Thoracic aorta (tissue), 2 donors: ENCODE measurements around the gene SEC24C. TPM values are rescaled to one million over a fixed set of nuclear protein-coding genes. Genes with fewer than 3 reads are reported as not detected.

Experiments used
- ATAC-seq: fragments of 150-250 bp; one replicate; pipeline ENCODE4 v1.8.0; 2017; ENCODE audit warnings: low read depth; ENCODE audit not compliant: insufficient number of reproducible peaks, low FRiP score
- DNase-seq: peaks from one replicate; pipeline ENCODE4 v3.0.0-alpha.2; 2020; ENCODE audit warnings: low spot score
- H3K27ac ChIP-seq, 2 donors: fragments of 200-600 bp; sonication (generic); 1 replicate in 1 of 2; 2 replicates in 1 of 2; pipeline ENCODE4 v1.5.1; 2016; ENCODE audit warnings: mild to moderate bottlenecking in 2 of 2, moderate library complexity in 2 of 2
- H3K27me3 ChIP-seq: fragments of 200-600 bp; sonication (generic); replicated peaks from 2 replicates; pipeline ENCODE4 v1.6.0; 2016; ENCODE audit warnings: mild to moderate bottlenecking; ENCODE audit not compliant: insufficient read depth
- H3K36me3 ChIP-seq: fragments of 200-600 bp; sonication (generic); one replicate; pipeline ENCODE4 v1.5.1; 2016
- H3K4me1 ChIP-seq, 2 donors: fragments of 200-600 bp; sonication (generic); 1 replicate in 1 of 2; 2 replicates in 1 of 2; pipeline versions ENCODE4 v1.5.1 to v1.6.0; 2016; ENCODE audit warnings: low read depth in 2 of 2, mild to moderate bottlenecking in 1 of 2; ENCODE audit not compliant: control insufficient read depth in 1 of 2
- H3K4me3 ChIP-seq: fragments of 200-600 bp; sonication (generic); 2 replicates; pipeline ENCODE4 v1.5.1; 2016; ENCODE audit warnings: mild to moderate bottlenecking
- H3K9me3 ChIP-seq: fragments of 200-600 bp; sonication (generic); 2 replicates; pipeline ENCODE4 v1.5.1; 2016
- CTCF ChIP-seq: fragments of 200-600 bp; sonication (generic); IDR thresholded peaks from one replicate; pipeline ENCODE4 v1.5.1; 2019; ENCODE audit warnings: antibody characterized with exemption
- total RNA-seq, 2 donors: library from RNA; depleted of rRNA; stranded (reverse); fragments of >200 nt; gene quantifications; one replicate each; pipeline versions ENCODE4 v1.1.0 to v1.2.3, GENCODE V29; 2016

SEC24C gene
- total RNA-seq, 2 donors from 2014 or later, result 55.7 to 80.1 TPM

- no peak for ATAC-seq
- no peak overlapping the region for H3K27ac ChIP-seq
- H3K36me3 ChIP-seq, result peaks cover 52% of the 10 kb centered on the region
- H3K4me3 ChIP-seq, result no peak overlapping the region
- no peak for TF ChIP-seq CTCF
- peaks cover 12 to 29% of the 10 kb centered on the region in 2 donors for H3K4me1 ChIP-seq
- no peak for DNase-seq
- H3K9me3 ChIP-seq, result no peaks in the 10 kb centered on the region
- no peaks in the 10 kb centered on the region for H3K27me3 ChIP-seq
Measured at GRCh38 chr10:73808021-73808815, 64.0 kb downstream of the SEC24C start.

DNA sequence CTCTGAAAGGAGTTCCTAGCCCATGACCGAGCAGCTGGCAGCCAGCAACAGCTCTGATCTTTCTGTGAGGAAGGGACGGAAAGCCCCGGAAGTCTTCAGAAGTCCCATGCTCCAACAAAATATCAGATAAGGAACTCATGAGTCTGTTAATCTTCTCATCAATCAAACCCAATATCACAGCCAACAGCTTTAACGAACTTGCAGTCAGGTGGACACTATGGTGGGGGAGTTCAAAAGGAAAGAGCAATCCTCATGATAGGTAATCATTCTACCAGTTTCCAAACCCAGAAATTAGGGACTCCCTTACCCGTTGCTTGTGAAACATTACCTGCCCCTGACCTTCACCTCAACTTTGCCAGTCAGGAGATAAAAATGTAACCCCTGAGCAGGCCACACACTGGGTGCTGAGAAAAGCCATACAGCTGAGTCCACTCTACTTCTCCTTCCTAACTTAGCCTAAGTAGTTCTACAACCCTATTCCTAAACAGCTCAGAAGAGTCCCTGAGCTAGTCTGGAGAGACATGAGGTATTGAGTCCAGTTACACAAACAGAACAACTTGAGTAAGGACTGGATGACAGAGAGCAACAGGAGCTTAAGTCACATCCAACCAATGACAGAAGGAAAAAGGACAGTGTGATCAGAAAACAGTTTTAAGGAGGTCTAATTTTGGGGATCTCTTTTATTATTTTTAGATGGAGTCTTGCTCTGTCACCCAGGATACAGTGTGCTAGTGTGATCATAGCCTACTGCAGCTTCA, 65.1 kb downstream of the SEC24C start:
- no peaks in the 10 kb centered on the region for H3K27me3 ChIP-seq
- H3K9me3 ChIP-seq, result no peaks in the 10 kb centered on the region
- no peak overlapping the region for H3K4me3 ChIP-seq
- peaks cover 12 to 29% of the 10 kb centered on the region in 2 donors for H3K4me1 ChIP-seq
- DNase-seq (no peak), ATAC-seq (no peak)
- no peak for TF ChIP-seq CTCF
- H3K36me3 ChIP-seq, result peaks cover 53% of the 10 kb centered on the region
- no peak overlapping the region for H3K27ac ChIP-seq

DNA sequence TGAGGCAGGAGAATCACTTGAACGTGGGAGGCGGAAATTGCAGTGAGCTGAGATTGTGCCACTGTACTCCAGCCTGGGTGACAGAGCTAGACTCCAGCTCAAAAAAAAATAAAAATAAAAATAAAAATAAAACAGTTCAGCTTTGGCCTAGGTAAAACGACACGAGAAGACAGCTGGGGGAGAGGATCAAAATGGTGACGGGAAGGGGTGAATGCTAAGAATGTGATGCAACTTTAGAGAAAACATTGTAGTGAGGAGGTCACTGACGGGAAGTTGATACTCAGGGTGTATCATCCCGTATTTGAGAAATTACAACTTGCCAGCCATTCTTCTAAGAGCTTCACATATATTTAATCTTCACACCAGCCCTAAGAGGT, 66.2 kb downstream of the SEC24C start:
- peaks cover 13 to 29% of the 10 kb centered on the region in 2 donors for H3K4me1 ChIP-seq
- DNase-seq (no peak), ATAC-seq (no peak)
- peak overlapping the region; percentile 91 to 92 for H3K27ac ChIP-seq
- H3K4me3 ChIP-seq, result peak overlapping the region; percentile 90
- H3K9me3 ChIP-seq, result no peaks in the 10 kb centered on the region
- H3K27me3 ChIP-seq, result no peaks in the 10 kb centered on the region
- no peak for TF ChIP-seq CTCF
- peaks cover 54% of the 10 kb centered on the region for H3K36me3 ChIP-seq

GRCh38 chr10:73810735-73811465, 66.7 kb downstream of the SEC24C start:
- Histone ChIP-seq H3K27me3 (no peaks in the 10 kb centered on the region), H3K4me3 (peak overlapping the region; percentile 90), H3K9me3 (no peaks in the 10 kb centered on the region), H3K4me1 (peaks cover 18 to 34% of the 10 kb centered on the region in 2 donors), H3K36me3 (peaks cover 52% of the 10 kb centered on the region), H3K27ac (peak overlapping the region; percentile 91 to 92)
- DNase-seq, result no peak
- no peak for TF ChIP-seq CTCF
- no peak for ATAC-seq

DNA sequence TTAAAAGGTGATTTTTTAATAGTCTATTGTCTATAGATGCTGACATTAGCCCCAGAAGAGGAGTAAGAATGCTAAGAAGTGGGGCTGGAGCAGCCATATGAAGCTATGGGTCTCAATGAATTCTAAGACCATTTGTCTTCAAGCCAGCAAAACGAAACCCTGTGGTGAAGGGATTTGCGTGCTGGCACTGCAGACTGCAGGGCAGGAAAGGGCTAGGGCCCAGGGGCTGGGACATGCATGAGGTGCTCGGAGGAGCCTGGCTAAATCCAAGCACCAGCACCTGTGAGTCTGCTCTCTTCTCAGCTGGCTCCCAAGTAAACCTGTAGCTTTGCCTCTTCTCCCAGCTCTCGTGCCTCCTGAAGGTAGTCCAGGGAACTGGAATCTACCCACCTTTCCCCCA, 68.5 kb downstream of the SEC24C start:
- H3K27ac ChIP-seq, result peak overlapping the region; percentile 74 to 77
- no peak for TF ChIP-seq CTCF
- H3K27me3 ChIP-seq, result no peaks in the 10 kb centered on the region
- no peaks in the 10 kb centered on the region for H3K9me3 ChIP-seq
- H3K36me3 ChIP-seq, result peaks cover 36% of the 10 kb centered on the region
- peaks cover 27 to 38% of the 10 kb centered on the region in 2 donors for H3K4me1 ChIP-seq
- no peak overlapping the region for H3K4me3 ChIP-seq
- no peak for ATAC-seq
- no peak for DNase-seq
